Kidney glomerular epithelial cell (primary cell): Measurements from ENCODE around the gene NELFCD.
A peak's percentile ranks its signal among the peaks of the same experiment; 100 is the strongest.

Experiments
- DNase-seq: peaks from one replicate; lab custom pipeline; 2025; lab: John Stamatoyannopoulos, UW

NELFCD gene

DNA sequence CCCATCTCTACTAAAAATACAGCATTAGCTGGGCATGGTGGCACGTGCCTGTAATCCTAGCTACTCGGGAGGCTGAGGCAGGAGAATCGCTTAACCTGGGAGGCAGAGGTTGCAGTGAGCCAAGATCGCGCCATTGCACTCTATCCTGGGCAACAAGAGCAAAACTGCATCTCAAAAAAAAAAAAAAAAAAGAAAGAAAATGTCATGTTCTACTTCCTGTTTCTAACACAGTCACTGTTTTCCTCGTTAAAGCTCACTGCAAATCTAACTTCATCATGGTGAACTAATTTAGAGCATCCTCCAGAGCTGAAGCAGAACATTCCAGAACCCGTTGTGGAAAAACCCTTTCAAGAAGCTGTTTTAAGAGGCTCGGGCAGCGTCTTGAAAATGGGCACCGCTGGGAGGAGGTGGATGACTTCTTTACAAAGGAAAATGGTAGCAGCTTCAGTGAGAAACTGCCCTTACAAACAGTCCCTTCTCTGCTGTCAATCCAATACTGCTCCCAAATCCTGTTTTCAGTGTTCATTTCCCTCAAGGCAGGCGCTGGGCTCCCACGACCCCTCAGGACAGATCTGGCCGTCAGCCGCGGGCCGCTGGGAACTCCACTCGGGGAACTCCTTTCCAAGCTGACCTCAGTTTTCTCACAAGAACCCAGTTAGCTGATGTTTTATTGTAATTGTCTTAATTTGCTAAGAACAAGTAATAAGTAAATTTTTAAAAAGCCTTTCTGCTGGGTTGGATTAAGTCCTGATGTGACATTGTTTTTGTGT, 13.5 kb downstream of the NELFCD start:
- DNase-seq, result no peak

DNA sequence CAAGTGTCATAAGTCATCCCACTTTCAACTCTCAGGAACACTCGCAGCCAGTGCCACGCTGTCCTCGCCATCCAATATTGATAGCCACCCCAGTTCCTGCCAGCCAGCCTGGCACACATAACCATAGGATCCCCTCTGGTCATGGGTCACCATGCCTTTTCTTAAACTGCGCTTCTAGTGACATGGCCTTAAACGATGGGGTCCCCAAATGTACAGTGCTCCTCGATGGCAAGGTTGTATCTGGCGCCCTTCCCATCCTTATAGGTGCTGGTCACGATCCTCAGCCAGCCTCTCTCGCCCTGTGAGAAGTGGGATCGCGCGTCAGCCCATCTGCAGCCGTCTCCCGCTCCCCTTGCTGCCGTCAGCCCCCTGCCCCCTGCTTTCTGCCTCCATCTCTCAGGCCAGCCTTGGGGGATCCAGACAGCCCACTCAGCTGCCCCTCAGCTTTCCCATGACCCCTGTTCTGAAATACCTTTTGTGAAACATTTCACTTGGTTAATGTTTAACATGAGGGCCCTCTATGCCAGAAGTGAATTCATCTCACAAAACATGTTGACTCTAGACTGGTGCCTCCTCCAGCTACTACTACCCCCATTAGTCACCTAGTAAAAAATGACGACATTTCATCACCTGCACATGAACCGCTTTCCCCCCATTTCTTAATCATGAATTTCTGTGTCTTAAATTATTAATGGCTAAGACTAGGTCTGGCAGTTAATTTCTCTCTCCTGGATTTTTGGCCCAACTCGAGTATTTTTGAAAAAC, 14.6 kb downstream of the NELFCD start:
- DNase-seq, result peak; percentile 85

DNA sequence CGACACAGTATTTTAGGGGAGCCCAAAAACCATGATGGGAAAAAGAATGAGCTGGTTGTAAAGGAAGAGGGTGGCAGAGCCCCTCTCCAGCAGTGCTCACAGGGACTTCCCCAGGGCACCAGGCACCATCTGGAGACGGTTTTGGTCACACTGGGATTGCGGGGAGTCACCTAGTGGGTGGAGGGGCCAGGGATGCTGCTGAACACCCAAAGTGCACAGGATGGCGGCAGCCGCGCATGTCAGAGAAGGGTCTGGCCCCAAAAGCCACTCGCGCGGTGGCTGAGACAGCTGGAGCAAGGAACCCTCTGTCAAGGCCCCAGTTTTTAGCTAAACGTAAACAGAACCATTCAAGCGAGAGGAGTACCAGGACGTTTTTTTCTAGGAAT, 15.2 kb downstream of the NELFCD start:
- DNase-seq, result peak; percentile 40

DNA sequence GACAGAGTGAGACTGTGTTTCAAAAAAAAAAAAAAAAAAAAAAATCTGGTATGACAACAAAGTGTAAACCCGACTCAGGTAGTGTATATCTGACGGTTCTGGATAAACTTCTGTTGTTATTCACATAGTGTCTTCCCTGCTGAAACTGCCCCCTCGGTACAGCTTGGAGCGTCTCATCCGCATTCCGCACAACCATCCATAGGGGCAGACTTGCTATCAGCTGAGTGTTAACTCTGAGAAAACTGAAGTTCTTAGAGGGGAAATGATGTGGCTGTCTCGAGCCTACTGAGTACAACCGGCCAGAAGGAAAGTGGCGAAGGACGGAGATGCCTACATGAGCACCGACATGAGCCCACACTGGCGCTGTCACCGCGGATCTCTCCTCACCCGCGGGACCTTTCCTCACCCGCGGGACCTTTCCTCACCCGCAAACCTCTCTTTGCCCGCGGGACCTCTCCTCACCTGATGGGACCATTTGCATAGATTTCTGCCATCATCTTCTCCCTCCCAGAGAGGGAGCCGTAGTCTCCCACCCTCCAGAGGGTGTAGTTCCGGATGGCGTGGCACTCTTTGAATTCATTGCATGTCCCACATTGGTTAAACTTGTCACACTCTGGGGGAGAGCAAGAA, 16.2 kb downstream of the NELFCD start:
- DNase-seq, result no peak

DNA sequence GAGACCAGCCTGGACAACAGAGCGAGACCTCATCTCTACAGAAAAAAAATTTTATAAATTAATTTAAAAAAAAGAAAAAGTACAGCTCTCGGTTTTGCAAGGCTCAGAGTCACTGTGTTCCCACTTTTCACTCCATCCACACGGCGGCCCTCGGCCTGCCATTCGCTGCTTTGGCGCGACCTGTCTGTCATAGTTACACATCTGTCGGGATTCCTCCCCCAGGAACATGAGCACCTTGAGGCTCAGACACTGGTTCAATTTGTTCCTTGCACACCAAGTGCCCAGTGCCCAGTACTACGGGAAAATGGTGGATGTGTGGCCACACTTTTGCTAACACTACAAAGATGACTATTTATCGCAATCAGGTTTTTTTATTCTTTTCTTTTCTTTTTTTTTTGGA, 17.6 kb downstream of the NELFCD start:
- DNase-seq, result no peak

DNA sequence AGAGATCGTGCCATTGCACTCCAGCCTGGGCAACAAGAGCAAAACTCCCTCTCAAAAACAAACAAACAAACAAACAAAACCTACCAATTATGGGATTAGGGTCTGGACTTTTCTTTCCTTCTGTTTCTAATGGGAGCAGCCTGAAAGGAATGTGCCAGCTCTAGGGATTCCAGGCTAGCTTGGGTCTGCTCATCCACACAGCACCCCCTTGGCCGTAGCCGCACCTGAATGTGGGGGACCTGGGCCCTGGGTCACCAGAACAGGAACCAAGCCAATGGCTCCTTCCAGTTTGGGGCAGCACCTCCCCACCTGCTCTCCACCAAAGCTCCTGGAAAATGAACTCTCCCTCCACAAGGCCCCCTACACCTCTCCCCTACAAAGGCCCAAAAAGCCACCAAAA, 19.3 kb downstream of the NELFCD start:
- DNase-seq, result no peak

DNA sequence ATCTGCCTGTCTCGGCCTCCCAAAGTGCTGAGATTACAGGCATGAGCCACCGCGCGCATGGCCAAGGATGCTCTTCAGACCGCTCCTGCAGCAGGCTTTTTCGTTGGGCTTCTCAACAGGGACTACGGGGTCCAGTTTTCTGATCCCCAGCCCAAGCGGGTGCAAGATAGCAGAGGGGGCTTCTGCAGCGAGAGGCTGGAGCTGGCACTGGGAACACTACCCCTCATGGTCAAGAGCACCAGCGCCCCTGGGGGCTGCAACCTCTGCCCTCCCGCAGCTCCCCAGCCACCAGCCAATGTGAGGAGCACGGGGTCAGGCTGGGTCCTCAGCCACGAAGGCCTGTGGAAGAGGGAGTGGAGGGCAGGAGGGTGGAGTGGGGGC, 20.0 kb downstream of the NELFCD start:
- no peak for DNase-seq

DNA sequence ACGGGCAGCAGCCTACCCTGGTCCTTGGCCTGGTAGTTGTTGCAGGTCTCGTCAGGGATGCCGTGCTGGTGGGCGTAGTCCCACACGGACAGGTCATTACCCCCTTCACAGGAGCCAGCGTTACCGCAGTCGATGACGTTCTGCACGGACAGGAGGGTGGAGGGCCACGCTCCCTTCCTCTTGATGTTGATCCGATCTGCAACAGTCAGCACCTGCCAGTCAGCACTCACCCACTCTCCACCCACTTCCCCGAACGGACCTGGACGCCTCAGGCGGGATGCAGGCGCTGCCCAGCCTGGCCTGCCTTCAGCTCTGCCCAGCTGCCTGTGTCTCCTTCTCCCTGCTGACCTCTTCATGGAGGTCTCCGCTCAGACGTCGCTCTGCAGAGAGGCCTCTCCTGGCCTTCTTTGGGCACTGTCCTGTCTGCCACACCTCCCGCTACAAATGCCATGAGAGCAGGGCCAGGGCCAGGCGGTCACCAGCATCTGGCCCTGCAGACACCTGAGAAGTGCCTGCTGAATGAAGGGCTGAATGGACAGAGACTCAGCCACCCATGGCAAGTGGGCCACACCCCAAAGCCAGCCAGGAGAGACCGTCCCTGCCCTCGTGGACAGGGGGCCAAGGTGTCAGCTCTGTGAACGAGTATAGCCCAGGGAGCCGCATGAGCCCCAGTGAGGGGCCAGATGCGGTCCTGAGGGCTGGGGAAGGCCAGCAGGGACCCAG, 20.6 kb downstream of the NELFCD start:
- DNase-seq, result no peak

DNA sequence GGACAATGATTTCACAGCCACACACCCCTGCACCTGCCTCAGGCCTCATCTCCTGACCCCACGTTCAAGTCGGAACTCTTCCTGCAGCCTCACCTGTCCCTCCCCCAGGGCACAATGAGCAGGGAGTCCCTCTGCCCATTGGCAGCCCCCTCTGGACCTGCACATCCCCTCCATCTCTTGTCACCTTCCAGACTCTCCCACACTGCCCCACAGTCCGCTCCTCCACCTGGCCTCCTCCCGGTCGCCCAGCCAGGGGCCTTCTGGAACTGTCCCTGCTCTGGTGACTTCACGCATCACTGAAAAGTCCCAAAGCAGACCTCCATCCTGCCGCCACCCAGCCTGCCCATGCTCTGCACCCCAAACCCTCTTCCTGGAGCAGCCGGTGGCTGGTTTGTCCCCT, 21.3 kb downstream of the NELFCD start:
- DNase-seq, result no peak

DNA sequence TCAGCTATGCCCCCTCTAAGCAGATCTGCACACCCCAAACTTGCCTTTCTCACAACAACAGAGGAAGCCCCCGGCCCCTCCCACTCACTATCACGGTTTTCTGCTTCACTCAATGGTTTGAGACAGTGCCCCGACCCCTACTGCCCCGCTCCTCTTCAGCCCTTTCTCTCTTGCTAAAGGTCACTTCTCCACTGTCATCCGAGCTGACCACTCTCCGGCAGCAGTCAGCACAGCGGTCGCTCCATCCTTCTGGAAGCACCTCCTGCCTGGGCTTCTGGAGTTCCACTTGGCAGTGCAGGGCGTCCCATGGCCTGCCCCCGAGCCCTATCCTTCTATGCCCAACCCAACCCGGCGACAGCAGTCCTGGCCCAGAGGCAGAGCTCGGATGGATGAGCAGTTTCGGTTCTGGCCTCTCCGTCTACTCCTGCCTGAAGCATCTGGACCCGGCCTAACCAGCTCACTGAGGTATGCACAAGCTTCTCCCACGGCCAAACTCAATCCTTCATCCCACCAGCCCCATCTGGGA, 21.9 kb downstream of the NELFCD start:
- DNase-seq, result no peak

DNA sequence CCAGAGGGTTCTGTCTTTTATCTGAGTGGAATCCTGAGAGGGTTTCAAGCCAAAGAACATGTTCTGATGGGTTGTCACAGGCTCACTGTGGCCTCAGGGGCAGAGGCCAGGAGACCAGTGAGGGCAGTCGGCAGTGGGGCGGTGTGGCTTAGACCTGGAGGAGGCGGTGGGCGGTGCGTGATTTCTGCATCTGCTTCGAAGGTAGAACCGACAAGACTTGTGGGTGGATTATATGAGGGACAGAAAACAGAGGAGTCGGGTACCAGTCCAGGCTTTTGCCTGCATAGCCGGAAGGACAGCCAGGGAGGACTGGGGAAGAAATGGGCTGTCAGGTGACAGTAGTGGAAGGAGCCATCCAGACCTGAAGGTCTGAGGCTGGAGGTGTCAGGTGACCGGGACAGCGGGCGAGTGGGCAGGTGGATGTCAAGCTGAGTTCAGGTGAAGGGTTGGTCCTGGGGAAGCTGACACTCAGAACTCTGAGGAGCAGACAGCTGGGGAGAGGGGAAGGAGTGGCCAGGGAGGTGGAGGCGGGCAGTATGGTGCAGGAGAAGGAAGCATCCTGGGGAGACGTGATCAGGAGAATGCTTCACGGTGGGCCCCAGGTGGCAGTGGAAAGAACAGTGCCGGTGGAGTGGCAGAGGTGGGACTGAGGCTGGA, 22.9 kb downstream of the NELFCD start:
- no peak for DNase-seq

DNA sequence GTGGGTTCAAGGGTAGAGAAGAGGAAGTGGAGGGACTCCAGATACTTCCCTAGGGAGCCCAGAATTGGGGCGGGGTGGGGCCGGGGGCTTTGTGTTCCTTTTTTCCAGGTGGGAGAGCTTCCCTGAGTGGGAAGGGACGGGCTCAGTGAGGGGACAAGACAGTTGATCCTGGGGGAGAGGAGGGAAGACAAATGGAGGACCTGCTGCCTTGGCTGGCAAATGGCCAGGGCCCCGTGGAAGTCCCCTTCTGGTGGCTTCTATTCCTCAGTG, 23.4 kb downstream of the NELFCD start:
- no peak for DNase-seq

DNA sequence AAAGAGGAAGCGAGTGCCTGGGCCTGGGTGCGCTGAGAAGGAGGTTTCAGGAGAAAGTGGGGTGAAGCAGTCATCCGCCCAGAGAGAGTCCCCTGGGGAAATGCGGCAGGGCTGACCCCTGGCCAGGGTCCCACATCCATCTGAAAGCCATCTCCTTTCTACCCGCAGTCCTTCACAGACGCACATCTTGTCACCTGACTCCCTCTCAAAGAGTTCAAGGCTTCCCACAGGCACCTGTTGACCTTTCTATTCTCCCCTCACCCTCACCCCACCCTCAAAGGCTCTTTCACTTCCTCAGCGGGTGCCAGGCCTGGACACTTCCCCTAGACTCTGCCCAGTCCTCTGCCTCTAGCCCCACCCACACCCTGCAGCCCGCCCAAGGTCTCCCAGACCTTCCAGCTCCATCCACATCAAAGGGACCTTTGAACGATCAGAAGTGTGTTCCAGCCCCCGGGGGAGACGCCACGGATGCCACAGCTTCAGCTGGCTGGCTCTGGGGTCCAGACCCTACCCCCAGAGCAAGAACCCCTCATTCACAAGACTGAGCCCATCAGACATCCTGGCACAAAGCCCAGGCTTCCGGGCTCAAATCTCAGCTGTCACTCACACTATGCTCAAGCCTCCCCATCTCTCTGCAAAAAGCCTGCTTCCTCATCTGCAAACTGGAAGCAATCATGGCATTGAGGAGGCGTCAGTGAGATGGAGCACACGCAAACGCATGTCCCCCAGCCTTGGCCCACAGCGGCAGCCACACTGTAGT, 23.9 kb downstream of the NELFCD start:
- DNase-seq, result no peak

DNA sequence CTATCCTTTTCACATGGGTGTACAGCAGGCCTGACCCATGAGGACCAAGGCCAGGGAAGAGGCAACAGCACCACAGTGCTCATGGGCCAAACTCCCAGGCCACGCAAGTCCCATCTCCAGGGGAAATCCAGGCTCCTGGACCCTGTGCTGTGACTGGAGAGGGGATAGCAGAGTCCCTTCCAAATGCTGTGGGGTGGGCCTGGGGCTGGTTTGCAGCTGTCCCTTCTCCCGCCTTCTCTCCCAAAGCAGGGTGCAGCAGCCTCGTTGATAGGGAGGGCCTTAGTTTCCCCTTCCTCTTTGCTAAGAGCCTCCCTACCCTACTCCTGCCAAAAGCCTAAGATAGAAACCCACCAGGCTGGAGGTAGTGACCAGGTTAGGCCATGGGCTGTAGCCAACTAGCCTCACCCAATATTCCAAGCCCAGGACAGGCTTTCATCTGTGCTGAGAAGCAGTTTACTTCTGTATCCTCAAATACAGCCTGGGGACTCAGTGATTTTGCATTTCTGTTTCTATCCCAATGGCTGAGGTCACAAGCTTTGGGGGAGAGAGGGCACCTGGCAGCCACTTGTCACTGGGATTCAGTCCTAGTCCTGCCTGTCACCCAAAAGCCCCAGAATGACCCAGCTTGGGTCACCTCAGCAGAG, 24.6 kb downstream of the NELFCD start:
- no peak for DNase-seq

DNA sequence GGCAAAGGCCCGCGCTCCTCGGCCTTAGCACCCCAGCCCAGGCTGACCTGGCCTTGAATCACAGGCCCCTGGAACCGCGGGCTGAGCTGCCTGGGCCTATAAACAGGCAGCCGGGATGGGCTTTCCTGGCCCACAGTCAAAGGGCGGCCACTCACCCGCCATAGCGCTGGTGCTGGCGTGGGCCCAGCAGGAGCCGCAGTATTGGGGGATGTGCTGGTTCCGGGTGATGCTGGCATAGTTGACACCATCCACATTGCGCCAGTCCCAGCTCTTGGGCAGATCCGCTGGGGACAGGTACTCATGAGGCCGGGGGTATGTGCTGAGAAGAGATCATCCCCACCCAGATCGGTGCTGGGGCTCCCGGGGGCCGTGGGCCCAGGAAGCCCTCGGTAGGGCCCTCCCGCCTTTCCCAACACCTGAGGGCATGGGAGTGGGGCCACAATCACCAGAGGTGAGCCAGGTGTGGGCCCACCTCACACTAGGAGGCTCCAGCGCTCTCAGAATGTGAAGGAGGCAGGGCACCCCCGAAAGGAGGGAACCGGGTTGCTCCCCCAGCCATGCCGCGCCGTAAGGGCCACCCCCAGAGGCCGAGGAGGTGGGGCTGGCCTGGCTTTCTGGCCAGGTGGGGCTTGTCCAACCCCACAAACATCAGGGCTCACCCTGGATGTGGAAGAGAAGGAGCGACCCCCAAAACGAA, 25.3 kb downstream of the NELFCD start:
- no peak for DNase-seq

DNA sequence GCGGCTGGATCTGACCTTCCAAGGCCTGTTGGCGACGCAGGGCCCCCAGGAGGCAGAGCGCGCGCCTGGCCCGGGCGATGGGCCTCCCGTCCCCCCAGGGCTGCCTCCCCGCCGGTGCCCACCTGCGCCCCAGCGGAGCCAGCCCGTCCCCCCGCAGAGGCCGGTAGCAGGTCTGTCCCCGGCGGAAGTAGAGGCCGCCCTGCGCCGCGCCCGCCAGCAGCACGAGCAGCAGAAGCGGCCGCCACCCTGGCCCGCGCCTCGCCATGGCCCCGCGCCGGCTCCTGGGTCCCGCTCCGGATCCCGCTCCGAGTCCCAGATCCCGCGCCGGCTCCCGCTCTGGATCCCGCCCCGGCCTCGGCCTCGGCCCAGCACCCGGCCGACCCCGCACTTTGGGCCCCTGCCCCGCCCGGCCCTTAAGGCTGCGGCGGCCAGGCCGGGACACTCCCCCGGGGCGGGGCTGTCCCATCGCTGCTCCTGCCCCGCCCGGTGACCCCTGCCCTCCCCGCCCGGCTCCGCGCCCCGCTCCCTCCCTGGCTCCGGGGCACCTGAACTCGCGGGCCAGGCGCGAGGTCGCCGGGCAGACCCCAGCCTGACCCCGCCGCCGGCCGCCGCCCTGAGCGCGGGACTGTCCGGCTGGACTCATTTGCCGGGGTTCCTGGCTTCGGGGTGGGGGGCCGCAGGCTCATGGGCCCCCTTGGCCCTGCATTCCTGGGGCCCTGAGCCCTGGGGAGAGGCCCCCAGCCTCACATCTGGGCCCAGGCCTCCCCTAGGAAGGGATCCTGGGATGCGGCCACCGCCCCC, 26.0 kb downstream of the NELFCD start, which contains the start of gene CTSZ:
TSS of gene CTSZ (minus strand) at position 391 of the 801 bp plus-strand sequence. CDS start at position 265, 126 bp downstream.
- DNase-seq, result no peak

DNA sequence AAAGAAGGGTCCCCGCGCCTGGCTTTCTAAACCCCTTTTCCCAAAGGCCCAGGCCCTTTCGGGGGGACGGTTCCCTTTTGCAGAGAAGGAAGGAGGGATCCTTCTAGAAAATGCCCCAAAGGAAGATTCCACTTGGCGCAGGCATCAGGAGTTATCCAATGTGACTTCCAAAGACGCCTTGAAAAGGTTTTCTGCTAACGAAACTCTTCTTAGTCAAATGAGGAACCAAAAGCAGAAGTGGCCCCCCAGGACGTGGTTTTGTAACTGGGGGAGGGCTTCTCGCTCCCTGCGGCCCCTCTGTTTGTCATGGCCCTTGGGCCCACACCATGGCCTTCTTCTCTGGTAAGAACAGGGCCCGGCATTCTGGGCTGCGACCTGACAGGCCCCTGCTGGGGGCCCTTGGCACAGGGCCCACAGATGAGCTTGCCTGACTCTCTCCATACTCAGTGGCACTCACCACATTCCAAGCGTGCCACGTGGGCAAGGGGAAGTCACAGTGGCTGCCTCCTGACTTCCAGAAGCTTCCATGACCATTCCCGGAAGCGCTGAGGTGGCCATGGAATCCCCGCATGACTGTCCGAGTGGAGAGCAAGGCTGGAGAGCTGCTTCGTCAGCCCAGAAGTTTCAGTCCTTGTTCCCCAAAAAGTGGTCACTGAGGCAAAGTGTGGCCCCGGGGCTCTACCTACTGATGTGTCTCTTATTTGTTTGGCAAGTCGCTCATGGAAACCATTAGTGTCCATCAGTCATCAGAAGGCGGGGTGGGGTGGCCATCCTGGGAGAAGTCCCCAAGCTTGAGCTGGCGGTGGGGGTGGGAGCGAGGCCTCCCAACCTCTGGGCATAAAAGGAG, 26.8 kb downstream of the NELFCD start:
- peak; percentile 30 for DNase-seq

DNA sequence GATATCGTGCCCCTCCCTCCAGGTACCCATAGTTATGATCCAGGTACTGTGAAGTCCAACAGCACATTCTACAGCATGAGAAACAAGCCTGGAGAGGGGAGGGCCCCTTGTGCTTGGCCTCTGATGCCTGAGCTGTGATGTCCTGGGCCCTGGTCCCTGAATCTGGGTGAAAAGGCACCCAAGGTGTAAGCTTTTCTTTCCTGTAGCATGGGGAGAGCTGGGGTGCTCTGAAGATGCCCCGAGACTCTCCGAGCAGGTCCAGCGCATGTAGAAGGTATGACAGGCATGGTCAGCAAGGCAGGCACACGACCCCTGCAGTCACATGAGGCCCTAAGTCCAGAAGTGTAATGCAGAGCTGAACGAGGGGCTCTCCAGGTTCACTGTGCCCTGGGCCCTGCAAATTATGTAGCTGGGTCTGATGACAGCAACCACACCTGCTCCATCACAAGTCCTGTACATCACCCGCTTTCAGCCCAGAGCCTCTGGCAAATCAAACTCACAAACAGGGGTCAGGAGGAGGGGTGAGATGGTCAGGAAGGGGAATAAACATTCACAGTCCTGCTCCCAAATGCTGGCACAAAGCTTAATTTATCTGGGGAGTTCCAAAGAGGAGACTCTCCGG, 27.8 kb downstream of the NELFCD start:
- DNase-seq, result no peak
